ENCODE results near the gene MORC1. TPM values are rescaled to one million over a fixed set of nuclear protein-coding genes. Genes with fewer than 3 reads are reported as not detected.

Gene MORC1
- total RNA-seq, 1 donor from 2014 or later, result not detected

- Mint-ChIP-seq H3K36me3 (ENCODE audit: low read depth) (no peaks in the 10 kb centered on the region), H3K27me3 (ENCODE audit: low read depth) (peaks cover 36% of the 10 kb centered on the region), H3K4me1 (ENCODE audit: low read depth) (no peaks in the 10 kb centered on the region), H3K4me3 (ENCODE audit: unreplicated experiment) (no peak overlapping the region), H3K27ac (ENCODE audit: unreplicated experiment) (no peak overlapping the region), H3K9me3 (ENCODE audit: low read depth) (peaks cover 3% of the 10 kb centered on the region)
- TF ChIP-seq CTCF (IDR thresholded peaks at IDR 0.05), result no peak
- no peak for DNase-seq (ENCODE audit: low spot score)
Measured at GRCh38 chr3:109071350-109072142, 46.4 kb downstream of the MORC1 start.

- H3K27ac Mint-ChIP-seq (ENCODE audit: unreplicated experiment), result no peak overlapping the region
- peaks cover 3% of the 10 kb centered on the region for H3K9me3 Mint-ChIP-seq (ENCODE audit: low read depth)
- no peak for TF ChIP-seq CTCF (IDR thresholded peaks at IDR 0.05)
- H3K4me3 Mint-ChIP-seq (ENCODE audit: unreplicated experiment), result no peak overlapping the region
- no peaks in the 10 kb centered on the region for H3K4me1 Mint-ChIP-seq (ENCODE audit: low read depth)
- peaks cover 31% of the 10 kb centered on the region for H3K27me3 Mint-ChIP-seq (ENCODE audit: low read depth)
- DNase-seq (ENCODE audit: low spot score), result no peak
- H3K36me3 Mint-ChIP-seq (ENCODE audit: low read depth), result no peaks in the 10 kb centered on the region
Measured at GRCh38 chr3:109070211-109070610, 47.7 kb downstream of the MORC1 start.

GRCh38 chr3:109066864-109067263, 51.1 kb downstream of the MORC1 start:
- TF ChIP-seq CTCF (IDR thresholded peaks at IDR 0.05), result no peak

GRCh38 chr3:109059264-109059663, 58.7 kb downstream of the MORC1 start:
- TF ChIP-seq CTCF (IDR thresholded peaks at IDR 0.05), result no peak
- H3K4me1 Mint-ChIP-seq (ENCODE audit: low read depth), result no peaks in the 10 kb centered on the region
- H3K27ac Mint-ChIP-seq (ENCODE audit: unreplicated experiment), result no peak overlapping the region
- no peak overlapping the region for H3K4me3 Mint-ChIP-seq (ENCODE audit: unreplicated experiment)
- no peaks in the 10 kb centered on the region for H3K36me3 Mint-ChIP-seq (ENCODE audit: low read depth)
- no peaks in the 10 kb centered on the region for H3K9me3 Mint-ChIP-seq (ENCODE audit: low read depth)
- H3K27me3 Mint-ChIP-seq (ENCODE audit: low read depth), result peaks cover 23% of the 10 kb centered on the region
- no peak for DNase-seq (ENCODE audit: low spot score)

More at GRCh38 chr3:109066864-109067263, 51.1 kb downstream of the MORC1 start:
- H3K27me3 Mint-ChIP-seq (ENCODE audit: low read depth), result peaks cover 21% of the 10 kb centered on the region
- DNase-seq (ENCODE audit: low spot score), result no peak
- H3K4me3 Mint-ChIP-seq (ENCODE audit: unreplicated experiment), result no peak overlapping the region
- H3K4me1 Mint-ChIP-seq (ENCODE audit: low read depth), result no peaks in the 10 kb centered on the region
- H3K36me3 Mint-ChIP-seq (ENCODE audit: low read depth), result no peaks in the 10 kb centered on the region
- H3K9me3 Mint-ChIP-seq (ENCODE audit: low read depth), result no peaks in the 10 kb centered on the region
- H3K27ac Mint-ChIP-seq (ENCODE audit: unreplicated experiment), result no peak overlapping the region

GRCh38 chr3:109057616-109058015, 60.3 kb downstream of the MORC1 start:
- no peak for TF ChIP-seq CTCF (IDR thresholded peaks at IDR 0.05)
- Mint-ChIP-seq H3K4me1 (ENCODE audit: low read depth) (no peaks in the 10 kb centered on the region), H3K36me3 (ENCODE audit: low read depth) (no peaks in the 10 kb centered on the region), H3K9me3 (ENCODE audit: low read depth) (no peaks in the 10 kb centered on the region), H3K27me3 (ENCODE audit: low read depth) (peaks cover 19% of the 10 kb centered on the region), H3K27ac (ENCODE audit: unreplicated experiment) (no peak overlapping the region), H3K4me3 (ENCODE audit: unreplicated experiment) (no peak overlapping the region)
- no peak for DNase-seq (ENCODE audit: low spot score)

Measured in chondrocyte (in vitro differentiated cells).